A549 (cell line): Measurements from ENCODE around the gene SLTM. TPM values are rescaled to one million over a fixed set of nuclear protein-coding genes. Genes with fewer than 3 reads are reported as not detected.
A peak's percentile ranks its signal among the peaks of the same experiment; 100 is the strongest.
"Not testable (repeated sequence)": the region's sequence is repeated elsewhere in the genome, so short reads cannot be mapped to it uniquely, and the experiment has no call there.

ENCODE experiments used
- ATAC-seq, 2 experiments: fragments of 200-7000 bp in 1 of 2; fragments of >200 bp in 1 of 2; cut with Nextera tagmentation in 1 of 2; cut with Tn5 transposase in 1 of 2; 3 replicates each; pipeline versions ENCODE4 v1.8.0 to v1.9.1; 2018 to 2020; ENCODE audit warnings: mild to moderate bottlenecking in 1 of 2, moderate library complexity in 1 of 2
- CTCF ChIA-PET: fragments of 300-600 bp; sonication (Branson Sonifier 250); formaldehyde crosslinking; extraction: SDS; loops from one replicate; lab custom pipeline; 2021; ENCODE audit warnings: antibody characterized with exemption, inconsistent platforms; lab: Yijun Ruan, JAX
- POLR2A ChIA-PET: fragments of 350-600 bp; formaldehyde crosslinking; extraction: SDS; loops from one replicate; lab custom pipeline; 2021; ENCODE audit warnings: antibody characterized with exemption, inconsistent platforms; lab: Yijun Ruan, JAX
- DNase-seq, 2 experiments: peaks; one replicate each; pipeline versions ENCODE4 v3.0.0 to v3.0.0-alpha.2; 2011 to 2016; ENCODE audit warnings: low read depth in 1 of 2, low spot score in 1 of 2
- FAIRE-seq: peaks from 2 replicates; lab custom pipeline; 2011; peaks lifted over from hg19 to GRCh38; lab: Jason Lieb, UNC
- H3K27ac ChIP-seq, 2 experiments: fragments of >200 bp; sonication (Bioruptor Twin); formaldehyde crosslinking; 3 replicates each; pipeline ENCODE4 v1.5.1; 2016 to 2017
- H3K4me1 ChIP-seq: fragments of >200 bp; sonication (Bioruptor Twin); formaldehyde crosslinking; 3 replicates; pipeline ENCODE4 v1.6.1; 2016
- H3K4me2 ChIP-seq: fragments of >200 bp; sonication (Bioruptor Twin); formaldehyde crosslinking; 3 replicates; pipeline ENCODE4 v1.6.1; 2016
- H3K4me3 ChIP-seq: fragments of >200 bp; sonication (Bioruptor Twin); formaldehyde crosslinking; 3 replicates; pipeline ENCODE4 v1.5.1; 2016
- H3K9me3 ChIP-seq: fragments of >200 bp; sonication (Bioruptor Twin); formaldehyde crosslinking; 3 replicates; pipeline ENCODE4 v1.6.1; 2016
- E2F6 ChIP-seq: IDR thresholded peaks from 2 replicates; pipeline ENCODE4 v1.6.1; 2012; ENCODE audit warnings: low read depth, borderline replicate concordance
- EP300 ChIP-seq, 2 experiments: fragments of >200 bp; sonication (Bioruptor Twin); formaldehyde crosslinking; IDR thresholded peaks; 2 replicates in 1 of 2; 3 replicates in 1 of 2; pipeline ENCODE4 v1.6.1; 2016 to 2017
- ESRRA ChIP-seq: fragments of 150-350 bp; IDR thresholded peaks from 2 replicates; pipeline ENCODE4 v1.6.1; 2014; ENCODE audit warnings: mild to moderate bottlenecking, low read length, borderline replicate concordance
- FOSB ChIP-seq: fragments of 250-450 bp; sonication (Bioruptor Pico); IDR thresholded peaks from 2 replicates; pipeline ENCODE4 v1.5.0; 2020; ENCODE audit warnings: mild to moderate bottlenecking, moderate library complexity
- FOSL2 ChIP-seq, 2 experiments: fragments of 450-650 bp in 1 of 2; fragments of >200 bp in 1 of 2; sonication (Bioruptor Twin) in 1 of 2; formaldehyde crosslinking; IDR thresholded peaks; 2 replicates each; pipeline versions ENCODE4 v1.5.0 to v1.6.1; 2016 to 2020; ENCODE audit warnings: mild to moderate bottlenecking in 1 of 2, moderate library complexity in 1 of 2
- JUN ChIP-seq, 2 experiments: fragments of >200 bp; sonication (Bioruptor Twin); formaldehyde crosslinking; IDR thresholded peaks; 2 replicates in 1 of 2; 3 replicates in 1 of 2; pipeline ENCODE4 v1.6.1; 2016 to 2017
- KDM1A ChIP-seq: fragments of 200-600 bp; sonication (generic); IDR thresholded peaks from 2 replicates; pipeline ENCODE4 v1.6.1; 2016; ENCODE audit warnings: low read depth, mild to moderate bottlenecking
- MYC ChIP-seq: IDR thresholded peaks from 2 replicates; pipeline ENCODE4 v1.6.1; 2012; ENCODE audit warnings: mild to moderate bottlenecking, inconsistent platforms, low read length, improper control_type of control experiment, borderline replicate concordance
- RAD21 ChIP-seq, 2 experiments: fragments of >200 bp in 1 of 2; sonication (Bioruptor Twin) in 1 of 2; formaldehyde crosslinking in 1 of 2; IDR thresholded peaks in 1 of 2; conservative IDR thresholded peaks in 1 of 2; 2 replicates in 1 of 2; 3 replicates in 1 of 2; pipeline ENCODE4 v1.6.1; 2012 to 2018; ENCODE audit warnings: inconsistent platforms in 1 of 2
- TFCP2L1 ChIP-seq: fragments of 250-450 bp; sonication (Bioruptor Pico); IDR thresholded peaks from 2 replicates; pipeline ENCODE4 v1.5.0; 2021; ENCODE audit warnings: mild to moderate bottlenecking
- ZC3H11A ChIP-seq: fragments of 450-650 bp; IDR thresholded peaks from 2 replicates; pipeline ENCODE4 v1.6.1; 2014; ENCODE audit warnings: antibody characterized with exemption, mild to moderate bottlenecking
- WGBS: methylation state at CpG from one replicate; pipeline ENCODE4 v1.1.6; 2017; ENCODE audit errors: missing lambda C conversion rate; 5-methylcytosine and 5-hydroxymethylcytosine counted together
- polyA plus RNA-seq, 4 experiments: library from polyadenylated mRNA; depleted of rRNA in 3 of 4; stranded (reverse); fragments of >200 nt; fragmentation: RNase III in 1 of 4; extraction: RNeasy Plus Mini Kit Qiagen cat#74134 plus additional on column Dnase treatment in 1 of 4; gene quantifications; 2 replicates in 3 of 4; 3 replicates in 1 of 4; pipeline ENCODE4 v1.2.3, GENCODE V29; 2011 to 2017
- TF ChIP-seq, protein P1 (sequence below): IDR thresholded peaks from 2 replicates; pipeline ENCODE4 v1.6.1; 2012

The SLTM gene
- polyA plus RNA-seq, 2 of the 4 experiments (the other 2 are of a cell fraction) = 93.5 to 133 TPM

- ChIA-PET CTCF (interaction anchor here (0.6 to 1.0 kb wide), 3 partner anchors 8 to 92 kb away, joined by 3 read pairs; no protein-coding TSS in a partner anchor), POLR2A (no interaction called here)
- Histone ChIP-seq H3K4me3 (no peak overlapping the region), H3K4me2 (no peak overlapping the region), H3K9me3 (no peaks in the 10 kb centered on the region), H3K27ac (no peak overlapping the region), H3K4me1 (peaks cover 9% of the 10 kb centered on the region; the same call in 2 of the 3 replicates)
- ATAC-seq = no peak
- WGBS = 95% methylated on average over 4 of the region's 4 CpGs
- no peak for DNase-seq
- TF ChIP-seq, protein P1, sequence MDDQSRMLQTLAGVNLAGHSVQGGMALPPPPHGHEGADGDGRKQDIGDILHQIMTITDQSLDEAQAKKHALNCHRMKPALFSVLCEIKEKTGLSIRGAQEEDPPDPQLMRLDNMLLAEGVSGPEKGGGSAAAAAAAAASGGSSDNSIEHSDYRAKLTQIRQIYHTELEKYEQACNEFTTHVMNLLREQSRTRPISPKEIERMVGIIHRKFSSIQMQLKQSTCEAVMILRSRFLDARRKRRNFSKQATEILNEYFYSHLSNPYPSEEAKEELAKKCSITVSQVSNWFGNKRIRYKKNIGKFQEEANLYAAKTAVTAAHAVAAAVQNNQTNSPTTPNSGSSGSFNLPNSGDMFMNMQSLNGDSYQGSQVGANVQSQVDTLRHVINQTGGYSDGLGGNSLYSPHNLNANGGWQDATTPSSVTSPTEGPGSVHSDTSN = no peak
- FAIRE-seq = no peak
These were observed 10.2 kb downstream of the SLTM start for GRCh38 chr15:58923284-58923683.

DNA sequence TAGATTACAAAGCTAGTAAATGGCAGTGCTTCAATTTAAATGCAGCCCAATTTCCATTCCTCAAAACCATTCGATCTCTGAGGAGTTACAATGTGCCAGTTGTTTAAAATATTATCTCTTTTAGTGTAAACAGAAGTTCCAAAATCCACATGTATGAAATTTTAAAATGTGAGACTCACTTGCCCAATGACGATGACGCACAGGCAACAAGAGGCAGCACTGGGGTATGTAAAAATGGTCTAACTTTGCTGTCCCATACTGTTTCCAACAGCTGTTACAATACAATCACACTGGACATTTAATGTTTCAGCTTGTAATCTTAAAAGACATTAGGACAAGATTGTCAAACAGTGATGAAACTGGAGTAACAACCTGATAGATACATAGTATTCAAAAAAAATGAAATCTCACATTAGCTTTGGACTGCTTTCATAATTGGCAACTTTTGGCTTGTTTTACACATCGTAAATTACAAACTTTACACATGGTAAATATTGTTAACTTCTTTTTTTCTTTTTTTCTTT is 12.2 kb downstream of the SLTM start:
- ATAC-seq (no peak), FAIRE-seq (no peak), DNase-seq (no peak)
- TF ChIP-seq FOSL2 (IDR thresholded peaks at IDR 0.05) (no peak), FOSL2 (CRISPR knock-in tag; IDR thresholded peaks at IDR 0.05) (no peak), TFCP2L1 (CRISPR knock-in tag) (no peak), JUN (IDR thresholded peaks at IDR 0.05) (no peak), ESRRA (no peak), RAD21 (conservative IDR thresholded peaks at IDR 0.05 in 1 of 2, IDR thresholded peaks at IDR 0.05 in 1 of 2) (no peak), MYC (no peak), FOSB (no peak), KDM1A (no peak)
- no peak overlapping the region for H3K4me2 ChIP-seq
- H3K4me1 ChIP-seq = peaks cover 13% of the 10 kb centered on the region; the same call in 2 of the 3 replicates
- WGBS = 93% methylated on average over 4 of the region's 4 CpGs
- no peak overlapping the region for H3K27ac ChIP-seq
- no peaks in the 10 kb centered on the region for H3K9me3 ChIP-seq
- no peak overlapping the region for H3K4me3 ChIP-seq
- CTCF ChIA-PET = interaction anchor here (0.6 to 1.9 kb wide), 4 partner anchors 17 to 651 kb away, joined by 3 to 4 read pairs (median 4); no protein-coding TSS in a partner anchor
- POLR2A ChIA-PET = interaction anchor here (0.5 kb wide), 1 partner anchor 1189 kb away, joined by 3 read pairs; no protein-coding TSS in a partner anchor

- H3K4me3 ChIP-seq = not testable (repeated sequence)
- 89% methylated on average over 7 of the region's 7 CpGs for WGBS
- peak; percentile 53 for TF ChIP-seq ZC3H11A
- TF ChIP-seq, all 56 proteins: peak for 1; not testable (repeated sequence) for 55
- H3K4me2 ChIP-seq, H3K27ac ChIP-seq, FAIRE-seq, DNase-seq, POLR2A ChIA-PET, ATAC-seq, H3K9me3 ChIP-seq: not testable (repeated sequence)
- H3K4me1 ChIP-seq = peaks cover 13% of the 10 kb centered on the region; the same call in 2 of the 3 replicates
- CTCF ChIA-PET = interaction anchor here (1.0 kb wide), 1 partner anchor 81 kb away, joined by 3 read pairs; no protein-coding TSS in a partner anchor
These were observed 13.0 kb downstream of the SLTM start for GRCh38 chr15:58920447-58920846.

DNA sequence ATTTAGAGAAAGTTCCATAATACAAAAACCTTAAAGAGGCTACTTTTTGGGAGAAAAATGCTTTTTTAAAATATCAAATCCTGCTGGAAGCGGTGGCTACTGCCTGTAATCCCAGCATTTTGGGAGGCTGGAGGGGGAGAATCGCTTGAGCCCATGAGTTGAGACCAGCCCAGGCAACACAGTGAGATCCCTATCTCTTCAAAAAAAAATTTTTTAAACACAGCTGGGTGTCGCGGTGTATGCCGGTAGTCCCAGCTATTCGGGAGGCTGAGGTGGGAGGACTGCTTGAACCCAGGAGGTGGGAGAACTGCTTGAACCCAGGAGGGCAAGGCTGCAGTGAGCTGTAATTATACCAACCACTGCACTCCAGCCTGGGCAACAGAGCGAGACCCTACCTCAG is 14.2 kb downstream of the SLTM start:
- no peaks in the 10 kb centered on the region for H3K9me3 ChIP-seq
- TF ChIP-seq EP300 (IDR thresholded peaks at IDR 0.05) = 0 out of 5 replicates have a peak, but pooled peaks of 1 of the 2 experiments have one; percentile 9
- TF ChIP-seq TFCP2L1 (CRISPR knock-in tag) = no peak
- CTCF ChIA-PET = no interaction called here
- no peak overlapping the region for H3K4me2 ChIP-seq
- ATAC-seq (no peak), DNase-seq (no peak), FAIRE-seq (no peak)
- 97% methylated on average over 7 of the region's 7 CpGs for WGBS
- peaks cover 6% of the 10 kb centered on the region; the same call in 2 of the 3 replicates for H3K4me1 ChIP-seq
- H3K4me3 ChIP-seq = no peak overlapping the region
- H3K27ac ChIP-seq = no peak overlapping the region
- POLR2A ChIA-PET = no interaction called here

DNA sequence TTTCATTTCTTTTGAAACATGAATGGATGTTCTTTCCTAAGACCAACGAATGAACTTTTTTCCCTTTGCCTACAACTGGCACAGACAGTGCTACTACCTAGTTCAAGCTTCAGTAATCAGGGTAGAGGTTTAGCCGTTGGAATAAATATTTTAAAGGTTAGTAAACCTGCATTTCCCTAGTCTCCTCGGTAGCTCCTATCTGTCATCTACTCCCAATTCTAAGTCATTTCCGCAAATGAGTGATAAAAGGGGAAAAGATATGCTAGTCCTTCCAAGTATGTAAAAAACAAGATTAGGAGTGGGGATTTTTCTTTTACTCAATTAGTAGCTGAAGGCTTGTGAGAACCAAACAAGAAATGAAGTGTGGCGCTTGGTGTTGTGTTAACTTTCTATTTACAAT is 15.2 kb downstream of the SLTM start:
- Histone ChIP-seq H3K4me3 (no peak overlapping the region), H3K4me2 (no peak overlapping the region), H3K9me3 (no peaks in the 10 kb centered on the region), H3K27ac (no peak overlapping the region), H3K4me1 (peaks cover 4% of the 10 kb centered on the region; the same call in 1 of the 3 replicates)
- ChIA-PET POLR2A (no interaction called here), CTCF (interaction anchor here (1.0 to 1.5 kb wide), 3 partner anchors 16 to 39 kb away, joined by 3 to 5 read pairs (median 4); no protein-coding TSS in a partner anchor)
- TF ChIP-seq E2F6 = no peak
- ATAC-seq (no peak), FAIRE-seq (no peak), DNase-seq (no peak)
- WGBS = 76% methylated on average over 5 of the region's 5 CpGs

- H3K4me2 ChIP-seq, ATAC-seq, DNase-seq, H3K4me1 ChIP-seq, FAIRE-seq, H3K4me3 ChIP-seq, H3K27ac ChIP-seq, H3K9me3 ChIP-seq: not testable (repeated sequence)
- ChIA-PET CTCF (interaction anchor here (1.0 to 1.5 kb wide), 3 partner anchors 15 to 39 kb away, joined by 3 to 5 read pairs (median 4); no protein-coding TSS in a partner anchor), POLR2A (interaction anchor here (0.6 kb wide), 1 partner anchor 10 kb away, joined by 3 read pairs; no protein-coding TSS in a partner anchor)
- WGBS = 87% methylated on average over 10 of the region's 10 CpGs
These were observed 15.8 kb downstream of the SLTM start for GRCh38 chr15:58917613-58918129.
